ENCODE measurements around the gene TMEM18. TPM values are rescaled to one million over a fixed set of nuclear protein-coding genes. Genes with fewer than 3 reads are reported as not detected.

TMEM18 gene
- total RNA-seq, 4 donors from 2014 or later = 20.1 to 44.1 (median 23.4) TPM

GRCh38 chr2:644871-645270, 32.3 kb downstream of the TMEM18 start:
- H3K4me1 ChIP-seq = no peaks in the 10 kb centered on the region
- H3K4me3 ChIP-seq = no peak overlapping the region
- TF ChIP-seq CTCF (IDR thresholded peaks at IDR 0.05) (no peak), EP300 (IDR thresholded peaks at IDR 0.05) (no peak), POLR2A (IDR thresholded peaks at IDR 0.05) (no peak)
- H3K9me3 ChIP-seq = no peaks in the 10 kb centered on the region
- H3K27me3 ChIP-seq = peaks cover 0 to 13% of the 10 kb centered on the region in 2 donors
- 66% methylated on average over 5 of the region's 5 CpGs for WGBS, 2 donors
- H3K27ac ChIP-seq = no peak overlapping the region
- DNase-seq (ENCODE audit: low spot score in 2 of 2) = no peak
- no peaks in the 10 kb centered on the region for H3K36me3 ChIP-seq

- H3K4me1 ChIP-seq = no peaks in the 10 kb centered on the region
- WGBS, 2 donors = 77 to 86% methylated on average over 4 of the region's 4 CpGs
- no peak for DNase-seq (ENCODE audit: low spot score in 2 of 2)
- peaks cover 0 to 13% of the 10 kb centered on the region in 2 donors for H3K27me3 ChIP-seq
- no peaks in the 10 kb centered on the region for H3K36me3 ChIP-seq
- TF ChIP-seq POLR2A (IDR thresholded peaks at IDR 0.05) (no peak), CTCF (IDR thresholded peaks at IDR 0.05) (no peak), EP300 (IDR thresholded peaks at IDR 0.05) (no peak)
- H3K27ac ChIP-seq = no peak overlapping the region
- no peaks in the 10 kb centered on the region for H3K9me3 ChIP-seq
- no peak overlapping the region for H3K4me3 ChIP-seq
These were observed 33.4 kb downstream of the TMEM18 start for GRCh38 chr2:643761-644160.

GRCh38 chr2:643334-643733, 33.9 kb downstream of the TMEM18 start:
- TF ChIP-seq POLR2A (IDR thresholded peaks at IDR 0.05) = no peak
- TF ChIP-seq CTCF (IDR thresholded peaks at IDR 0.05) = no peak
- TF ChIP-seq EP300 (IDR thresholded peaks at IDR 0.05) = no peak
- H3K27ac ChIP-seq = no peak overlapping the region
- no peaks in the 10 kb centered on the region for H3K4me1 ChIP-seq
- no peak for DNase-seq (ENCODE audit: low spot score in 2 of 2)
- peaks cover 0 to 13% of the 10 kb centered on the region in 2 donors for H3K27me3 ChIP-seq
- 84 to 88% methylated on average over 8 to 10 of the region's 10 CpGs for WGBS, 2 donors
- H3K36me3 ChIP-seq = no peaks in the 10 kb centered on the region
- no peaks in the 10 kb centered on the region for H3K9me3 ChIP-seq
- H3K4me3 ChIP-seq = no peak overlapping the region

- Histone ChIP-seq H3K27ac (no peak overlapping the region), H3K4me1 (peaks cover 0 to 2% (median 0%) of the 10 kb centered on the region in 4 donors), H3K27me3 (peaks cover 0 to 11% of the 10 kb centered on the region in 2 donors), H3K9me3 (no peaks in the 10 kb centered on the region), H3K4me3 (no peak overlapping the region), H3K36me3 (no peaks in the 10 kb centered on the region)
- peak in 1 of 2 donors; percentile 4 for DNase-seq (ENCODE audit: low spot score in 2 of 2)
- 82 to 85% methylated on average over 34 to 35 of the region's 35 CpGs for WGBS, 2 donors
- TF ChIP-seq CTCF (IDR thresholded peaks at IDR 0.05) (no peak), EP300 (IDR thresholded peaks at IDR 0.05) (no peak), POLR2A (IDR thresholded peaks at IDR 0.05) (no peak)
These were observed 35.1 kb downstream of the TMEM18 start for GRCh38 chr2:641872-642815.

- no peak overlapping the region for H3K27ac ChIP-seq
- DNase-seq (ENCODE audit: low spot score in 2 of 2) = peak in 1 of 2 donors; percentile 0
- H3K4me3 ChIP-seq = no peak overlapping the region
- no peaks in the 10 kb centered on the region for H3K9me3 ChIP-seq
- peaks cover 0 to 8% of the 10 kb centered on the region in 2 donors for H3K27me3 ChIP-seq
- TF ChIP-seq POLR2A (IDR thresholded peaks at IDR 0.05) (no peak), CTCF (IDR thresholded peaks at IDR 0.05) (no peak), EP300 (IDR thresholded peaks at IDR 0.05) (no peak)
- H3K4me1 ChIP-seq = peaks cover 0 to 10% (median 3%) of the 10 kb centered on the region in 4 donors
- H3K36me3 ChIP-seq = no peaks in the 10 kb centered on the region
- 61 to 66% methylated on average over 9 of the region's 9 CpGs for WGBS, 2 donors
These were observed 35.9 kb downstream of the TMEM18 start for GRCh38 chr2:641164-641871.

Measured in tibial nerve (tissue), 4 donors.